HG03558 (cell line): ENCODE data around the gene TELO2.

Source experiments
- ATAC-seq: cut with Tn5 transposase; IDR thresholded peaks from one replicate; pipeline ENCODE4 v1.9.1; 2021; ENCODE audit warnings: moderate number of reproducible peaks; ENCODE audit not compliant: unreplicated experiment; ENCODE audit errors: extremely low read depth

TELO2 gene

DNA sequence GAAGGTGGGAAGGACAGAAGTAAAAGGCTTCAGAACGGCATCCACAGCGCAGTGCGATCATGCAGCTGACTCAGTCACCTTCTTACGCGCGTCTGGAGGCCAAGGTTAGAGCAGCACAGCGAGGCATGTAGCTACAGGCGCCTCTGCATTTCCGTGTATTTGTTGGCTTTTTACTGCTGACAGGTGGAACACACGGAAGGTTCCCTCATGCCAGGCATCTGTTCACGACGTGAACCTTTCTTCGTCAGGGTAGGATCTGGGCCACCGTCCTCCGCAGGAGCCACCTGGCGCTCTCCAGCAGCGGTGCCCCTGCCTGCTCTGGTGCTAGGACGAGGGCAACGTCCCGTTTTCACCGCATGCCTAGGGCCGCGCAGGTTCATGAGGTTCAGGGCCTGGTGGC lies 55.6 kb downstream of the TELO2 start:
- no peak for ATAC-seq

DNA sequence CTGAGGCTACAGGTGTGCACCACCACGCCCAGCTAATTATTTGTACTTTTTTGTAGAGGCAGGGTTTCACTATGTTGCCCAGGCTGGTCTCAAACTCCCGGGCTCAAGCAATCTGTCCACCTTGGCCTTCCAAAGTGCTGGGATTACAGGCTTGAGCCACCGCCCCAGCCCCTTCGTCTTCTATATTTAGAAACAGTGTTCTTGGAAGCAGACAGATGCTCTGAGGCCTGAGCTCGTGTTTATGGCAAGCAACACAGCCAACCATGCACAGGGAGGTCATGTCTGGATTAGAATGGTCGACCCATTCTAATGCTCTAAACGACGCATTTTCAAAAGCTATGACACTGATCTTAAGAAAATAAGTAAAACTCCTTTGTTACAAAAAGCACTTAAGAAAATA lies 56.9 kb downstream of the TELO2 start:
- ATAC-seq, result no peak

DNA sequence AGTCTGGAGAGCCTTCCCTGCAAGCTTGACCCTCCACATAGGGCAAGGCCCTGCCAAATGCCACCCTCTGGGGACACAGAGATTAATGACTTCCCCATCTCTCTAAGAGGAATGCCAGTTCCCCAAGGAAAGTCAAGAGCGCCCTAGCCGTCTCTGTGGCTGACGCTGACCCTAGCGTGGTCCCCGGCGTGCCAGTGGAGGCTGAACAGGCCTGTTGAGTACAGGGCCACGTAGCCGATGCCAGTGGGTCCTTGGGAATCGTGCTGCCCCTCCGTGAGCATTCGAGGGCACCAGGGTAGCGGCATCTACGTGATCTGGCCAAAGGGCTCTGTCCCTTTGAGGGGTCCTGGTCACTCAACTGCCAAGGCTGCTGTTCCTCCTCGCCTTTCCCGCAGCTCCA lies 57.5 kb downstream of the TELO2 start:
- no peak for ATAC-seq

DNA sequence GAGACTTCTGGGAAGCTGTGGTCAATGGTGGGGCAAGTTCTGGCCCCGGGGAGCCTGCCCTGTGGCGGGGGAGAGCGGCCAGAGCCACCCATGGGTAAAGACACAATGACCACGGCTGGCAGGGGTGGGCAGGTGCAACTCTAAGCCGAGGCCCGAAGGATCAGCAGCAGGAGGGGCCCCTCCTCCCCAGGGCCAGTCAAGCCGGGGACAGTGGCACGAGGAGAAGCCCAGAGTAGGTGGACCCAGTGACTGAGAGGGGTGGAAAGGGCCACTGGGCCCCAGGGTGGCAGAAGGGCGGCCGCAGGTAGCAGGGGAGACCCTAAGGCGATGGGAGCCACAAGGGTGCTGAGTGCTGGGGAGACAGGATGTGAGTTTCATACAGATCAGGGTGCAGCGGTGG lies 58.0 kb downstream of the TELO2 start:
- ATAC-seq, result no peak

DNA sequence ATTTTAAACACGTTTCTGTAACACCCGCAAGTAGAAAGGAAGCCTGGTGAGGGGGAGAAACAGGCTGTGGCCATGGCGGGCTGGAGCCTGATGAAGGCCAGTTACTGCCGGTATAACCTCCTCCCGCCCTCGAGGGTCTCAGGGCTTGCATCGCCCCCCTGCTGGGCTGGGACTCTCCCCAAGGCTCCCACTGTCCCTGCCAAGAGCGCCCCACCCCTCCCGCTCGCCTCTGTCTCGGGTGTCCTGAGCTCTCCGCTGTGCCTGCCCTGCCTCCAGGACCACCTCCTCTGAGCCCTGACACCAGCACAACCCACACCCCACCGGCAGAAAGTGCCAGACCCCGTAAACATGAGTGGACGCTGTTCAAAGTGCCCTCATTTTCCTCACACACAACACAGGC lies 59.0 kb downstream of the TELO2 start:
- ATAC-seq, result no peak

DNA sequence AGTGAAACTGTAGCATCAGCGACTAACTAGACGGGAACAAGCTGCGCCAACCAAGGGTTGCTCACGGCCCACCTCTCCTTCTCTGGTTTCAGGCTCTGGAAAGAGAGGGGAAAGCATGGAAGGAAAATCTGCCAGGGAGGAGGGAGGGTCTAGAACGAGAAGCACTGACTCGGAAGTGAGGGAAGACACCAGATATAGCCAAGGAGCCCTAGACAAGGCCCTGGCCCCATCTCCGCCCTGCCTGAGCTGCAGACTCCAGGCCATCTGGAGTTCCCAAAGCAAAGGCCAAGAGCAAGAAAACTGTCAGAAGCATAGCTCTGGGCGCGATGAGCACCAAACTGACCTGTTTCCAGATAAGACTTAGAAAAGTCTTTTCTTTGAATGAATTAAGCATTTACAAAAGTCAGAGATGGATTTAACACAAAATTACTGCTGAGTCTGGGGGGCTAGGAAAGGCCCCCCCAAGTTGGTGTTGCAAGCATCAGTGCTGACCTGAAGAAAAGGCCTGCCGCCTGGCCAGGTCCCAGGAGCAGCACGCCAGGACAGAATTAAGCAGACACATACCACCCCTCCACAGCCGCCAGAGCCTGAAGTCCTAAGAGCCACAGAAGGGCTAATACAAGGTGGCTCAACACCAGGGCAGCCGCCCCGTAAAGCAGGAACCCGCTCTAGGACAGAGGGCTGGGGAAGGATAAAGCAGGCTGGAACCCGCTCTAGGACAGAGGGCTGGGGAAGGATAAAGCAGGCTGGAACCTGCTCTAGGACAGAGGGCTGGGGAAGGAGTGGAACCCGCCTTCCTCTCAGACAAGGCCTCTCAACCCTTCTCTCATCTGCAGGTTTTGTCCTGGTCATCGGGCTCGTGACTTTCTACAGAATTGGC lies 61.0 kb downstream of the TELO2 start:
- no peak for ATAC-seq

DNA sequence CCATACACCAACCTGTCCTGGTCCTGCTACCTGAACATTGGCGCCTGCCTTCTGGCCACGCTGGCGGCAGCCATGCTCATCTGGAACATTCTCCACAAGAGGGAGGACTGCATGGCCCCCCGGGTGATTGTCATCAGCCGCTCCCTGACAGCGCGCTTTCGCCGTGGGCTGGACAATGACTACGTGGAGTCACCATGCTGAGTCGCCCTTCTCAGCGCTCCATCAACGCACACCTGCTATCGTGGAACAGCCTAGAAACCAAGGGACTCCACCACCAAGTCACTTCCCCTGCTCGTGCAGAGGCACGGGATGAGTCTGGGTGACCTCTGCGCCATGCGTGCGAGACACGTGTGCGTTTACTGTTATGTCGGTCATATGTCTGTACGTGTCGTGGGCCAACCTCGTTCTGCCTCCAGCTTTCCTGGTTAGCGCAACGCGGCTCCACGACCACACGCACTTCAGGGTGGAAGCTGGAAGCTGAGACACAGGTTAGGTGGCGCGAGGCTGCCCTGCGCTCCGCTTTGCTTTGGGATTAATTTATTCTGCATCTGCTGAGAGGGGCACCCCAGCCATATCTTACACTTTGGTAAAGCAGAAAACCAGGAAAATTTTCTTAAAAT lies 61.8 kb downstream of the TELO2 start:
- ATAC-seq, result no peak

DNA sequence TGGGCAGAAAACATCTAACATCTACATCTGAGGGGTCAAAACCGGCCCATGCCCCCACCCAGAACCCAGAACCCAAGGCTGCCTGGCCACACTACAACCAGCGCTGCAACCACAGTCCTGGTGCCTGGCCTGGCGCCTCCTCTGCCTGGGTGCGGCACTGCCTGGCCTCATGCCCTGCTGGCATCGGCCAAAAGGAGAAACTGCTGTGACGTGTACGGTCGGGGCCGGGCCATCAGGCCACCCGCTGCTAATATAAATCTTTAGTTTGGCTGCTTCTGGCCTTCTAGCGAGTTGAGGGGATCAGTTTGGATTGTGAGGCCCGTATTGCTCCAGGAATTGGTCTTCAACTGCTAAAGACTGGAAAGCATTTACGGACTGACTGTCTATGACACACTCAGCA lies 63.1 kb downstream of the TELO2 start:
- no peak for ATAC-seq

DNA sequence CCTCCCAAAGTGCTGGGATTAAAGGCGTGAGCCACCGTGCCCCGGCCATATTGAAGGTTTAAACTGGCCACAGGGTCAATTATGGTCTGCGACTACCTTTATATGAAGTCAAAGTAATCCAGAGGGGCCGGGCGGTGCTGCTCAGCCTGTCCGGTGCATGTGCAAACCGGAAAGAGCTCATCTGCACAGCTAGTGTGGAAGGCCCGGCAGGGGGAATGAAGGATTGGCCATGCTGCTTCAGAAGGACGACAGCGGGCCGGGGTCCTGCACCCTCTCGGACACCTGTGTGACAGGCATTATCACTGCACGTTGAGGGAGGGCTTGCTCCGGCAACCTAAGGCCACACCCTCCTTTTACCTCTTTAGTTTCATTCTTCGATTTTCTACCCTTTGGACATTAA lies 63.9 kb downstream of the TELO2 start:
- no peak for ATAC-seq

DNA sequence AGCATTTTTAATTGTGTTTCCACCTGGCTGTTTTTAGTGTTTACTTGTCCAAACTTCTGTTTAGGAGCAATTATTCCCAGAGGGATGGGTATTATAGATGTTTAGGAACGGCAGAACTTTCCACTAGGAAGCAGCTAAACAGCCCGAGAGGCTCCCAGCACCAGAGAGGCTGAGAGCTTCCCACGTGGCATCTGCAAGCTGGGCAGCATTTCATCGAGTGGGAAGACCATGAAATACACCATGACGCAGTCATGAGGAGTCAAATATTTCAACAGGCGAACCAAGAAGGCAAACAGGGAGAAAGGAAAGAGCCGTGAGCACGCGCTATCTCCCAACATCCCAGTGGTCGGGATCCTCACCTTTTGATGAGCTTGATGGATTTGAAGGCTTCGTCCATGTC lies 64.4 kb downstream of the TELO2 start:
- ATAC-seq, result no peak

DNA sequence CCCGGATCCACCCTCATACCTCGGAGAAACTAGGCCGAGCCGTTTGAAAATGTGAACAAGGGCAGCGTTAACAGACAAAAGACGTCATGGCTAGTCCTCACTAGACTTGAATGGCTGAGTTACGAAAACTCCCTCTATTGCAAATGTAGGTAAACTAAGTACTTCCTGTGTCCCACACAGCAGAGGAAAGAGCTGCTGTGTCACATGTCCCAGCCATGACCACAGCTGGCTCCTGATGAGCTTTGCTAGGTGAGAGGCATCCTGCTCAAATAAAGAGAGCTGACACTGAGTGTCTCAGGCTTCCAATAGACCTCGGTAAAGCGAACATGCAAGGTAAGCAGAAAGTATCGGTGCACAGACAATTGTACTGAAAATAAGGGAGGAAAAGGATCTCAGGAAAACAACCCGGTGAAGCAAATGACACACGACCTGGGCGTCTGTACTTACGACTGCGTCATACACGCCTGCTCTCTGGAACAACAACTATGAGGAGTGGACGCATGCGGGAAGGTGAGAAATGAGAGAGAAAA lies 66.4 kb downstream of the TELO2 start:
- ATAC-seq, result no peak
